ENCODE results near the gene ARAP1.

GRCh38 chr11:72662036-72662435 is 90.2 kb downstream of the ARAP1 start:
- TF ChIP-seq POLR2A (IDR thresholded peaks at IDR 0.05; ENCODE audit: low read depth, low read length) (no peak), POLR2AphosphoS5 (IDR thresholded peaks at IDR 0.05; ENCODE audit: low read depth, low read length) (no peak), TAF1 (IDR thresholded peaks at IDR 0.05; ENCODE audit: low read depth, low read length) (no peak), PAX5 (IDR thresholded peaks at IDR 0.05; ENCODE audit: insufficient read depth, low read length, severe bottlenecking) (no peak), SPI1 (IDR thresholded peaks at IDR 0.05; ENCODE audit: low read depth, low read length) (no peak), POU2F2 (IDR thresholded peaks at IDR 0.05; ENCODE audit: low read depth, low read length) (no peak)
